Cardiac muscle cell (in vitro differentiated cells and primary cell): ENCODE data around the gene MATN4. TPM values are rescaled to one million over a fixed set of nuclear protein-coding genes. Genes with fewer than 3 reads are reported as not detected.
A peak's percentile ranks its signal among the peaks of the same experiment; 100 is the strongest.

Experiments used
- DNase-seq, 2 donors: peaks; one replicate each; pipeline versions ENCODE4 v3.0.0 to v3.0.0-alpha.2; 2010 to 2017; ENCODE audit warnings: low read depth in 1 of 2, low spot score in 1 of 2
- H3K27ac ChIP-seq: fragments of 200-600 bp; sonication (generic); 2 replicates; pipeline ENCODE4 v1.5.1; 2016
- H3K27me3 ChIP-seq: fragments of 200-600 bp; sonication (generic); 2 replicates; pipeline ENCODE4 v1.6.0; 2016; ENCODE audit warnings: control low read depth
- H3K36me3 ChIP-seq: fragments of 200-600 bp; sonication (generic); 2 replicates; pipeline ENCODE4 v1.5.1; 2016; ENCODE audit warnings: control low read depth
- H3K4me1 ChIP-seq: fragments of 200-600 bp; sonication (generic); 2 replicates; pipeline ENCODE4 v1.8.1; 2017; ENCODE audit warnings: low read depth, mild to moderate bottlenecking, mixed run types
- H3K4me3 ChIP-seq: fragments of 200-600 bp; sonication (generic); 2 replicates; pipeline ENCODE4 v1.5.1; 2016; ENCODE audit warnings: mild to moderate bottlenecking
- H3K9me3 ChIP-seq: fragments of 200-600 bp; sonication (generic); 2 replicates; pipeline ENCODE4 v1.5.1; 2017; ENCODE audit warnings: low read depth, mild to moderate bottlenecking, control low read depth
- polyA plus RNA-seq: library from polyadenylated mRNA; unstranded; fragments of >200 nt; fragmentation: Nextera tagmentation; extraction: Ambion mirVana; gene quantifications from 2 replicates; pipeline ENCODE4 v1.2.1, GENCODE V29; 2016
- total RNA-seq: library from RNA; depleted of rRNA; stranded (reverse); fragments of >200 nt; gene quantifications from 2 replicates; pipeline ENCODE4 v1.2.3, GENCODE V29; 2016
- TF ChIP-seq, protein P1 (sequence below): IDR thresholded peaks from 2 replicates; pipeline ENCODE4 v1.5.1; 2012; ENCODE audit warnings: low read depth, mild to moderate bottlenecking, low read length

Gene MATN4
- total and polyA plus RNA-seq, 2 experiments from 2014 or later = not detected

DNA sequence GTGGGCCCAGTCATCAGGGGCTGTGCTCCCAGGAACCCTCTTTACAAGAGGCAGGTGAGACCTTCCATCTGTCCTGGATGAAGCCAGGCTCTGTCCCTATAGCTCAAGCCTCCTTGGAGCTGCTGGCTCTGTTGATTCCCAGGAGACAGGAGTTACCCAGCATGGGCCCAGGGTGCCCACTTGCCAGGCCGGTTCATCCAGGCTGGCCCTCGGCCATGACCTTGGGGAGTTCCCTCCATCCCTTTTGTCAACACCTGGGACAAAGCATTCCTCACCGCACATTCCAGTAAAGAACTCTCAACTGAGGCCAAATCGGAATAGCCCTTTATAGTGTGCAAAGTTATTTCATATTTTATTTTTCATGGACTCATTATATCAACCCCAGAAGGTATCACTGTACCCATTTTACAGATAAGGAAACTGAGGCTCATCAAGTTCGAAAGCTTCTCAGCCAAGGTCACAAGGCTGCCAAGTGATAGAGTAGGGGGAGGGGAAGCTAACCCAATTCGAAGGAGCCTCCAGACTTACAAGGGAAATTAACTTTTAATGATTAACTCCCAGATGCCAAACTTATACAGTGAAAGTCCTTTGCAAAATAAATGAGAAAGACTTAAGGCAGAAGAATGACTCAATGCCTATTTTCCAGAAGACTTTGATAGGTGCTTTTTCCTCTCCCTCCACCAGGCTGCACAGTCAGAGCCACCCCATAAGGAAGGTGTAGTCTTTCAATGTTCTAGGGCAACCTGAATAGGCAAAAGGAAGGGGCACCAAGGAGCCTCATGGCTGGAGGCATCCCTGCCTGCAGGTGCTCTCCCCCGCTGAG, 21.6 kb upstream of the MATN4 start:
- Histone ChIP-seq H3K36me3 (peaks cover 25% of the 10 kb centered on the region), H3K9me3 (no peaks in the 10 kb centered on the region), H3K27me3 (no peaks in the 10 kb centered on the region), H3K4me1 (peaks cover 4% of the 10 kb centered on the region), H3K27ac (no peak overlapping the region), H3K4me3 (no peak overlapping the region)
- no peak for DNase-seq
- TF ChIP-seq, protein P1, sequence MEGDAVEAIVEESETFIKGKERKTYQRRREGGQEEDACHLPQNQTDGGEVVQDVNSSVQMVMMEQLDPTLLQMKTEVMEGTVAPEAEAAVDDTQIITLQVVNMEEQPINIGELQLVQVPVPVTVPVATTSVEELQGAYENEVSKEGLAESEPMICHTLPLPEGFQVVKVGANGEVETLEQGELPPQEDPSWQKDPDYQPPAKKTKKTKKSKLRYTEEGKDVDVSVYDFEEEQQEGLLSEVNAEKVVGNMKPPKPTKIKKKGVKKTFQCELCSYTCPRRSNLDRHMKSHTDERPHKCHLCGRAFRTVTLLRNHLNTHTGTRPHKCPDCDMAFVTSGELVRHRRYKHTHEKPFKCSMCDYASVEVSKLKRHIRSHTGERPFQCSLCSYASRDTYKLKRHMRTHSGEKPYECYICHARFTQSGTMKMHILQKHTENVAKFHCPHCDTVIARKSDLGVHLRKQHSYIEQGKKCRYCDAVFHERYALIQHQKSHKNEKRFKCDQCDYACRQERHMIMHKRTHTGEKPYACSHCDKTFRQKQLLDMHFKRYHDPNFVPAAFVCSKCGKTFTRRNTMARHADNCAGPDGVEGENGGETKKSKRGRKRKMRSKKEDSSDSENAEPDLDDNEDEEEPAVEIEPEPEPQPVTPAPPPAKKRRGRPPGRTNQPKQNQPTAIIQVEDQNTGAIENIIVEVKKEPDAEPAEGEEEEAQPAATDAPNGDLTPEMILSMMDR = no peak

DNA sequence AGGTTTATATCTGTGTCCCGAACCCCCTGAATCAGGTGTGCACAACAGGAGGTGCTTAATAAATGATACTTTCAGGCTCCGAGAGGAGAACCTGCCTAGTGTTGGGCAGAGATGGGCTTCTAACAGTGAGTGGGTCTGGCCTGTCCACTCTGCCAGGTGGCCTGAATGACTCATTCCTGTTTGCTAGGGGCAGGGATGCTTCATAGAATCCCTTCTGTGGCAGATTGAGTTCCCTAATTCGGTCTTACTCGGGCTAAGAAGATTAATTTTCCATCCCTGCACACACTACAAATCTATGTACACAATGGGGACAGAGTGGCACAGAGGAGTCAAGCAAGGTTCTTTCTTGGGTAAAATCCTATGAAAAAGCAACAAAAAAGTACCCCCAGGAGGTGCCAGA, 20.4 kb upstream of the MATN4 start:
- Histone ChIP-seq H3K4me3 (no peak overlapping the region), H3K27ac (no peak overlapping the region), H3K4me1 (peaks cover 4% of the 10 kb centered on the region), H3K27me3 (no peaks in the 10 kb centered on the region), H3K36me3 (peaks cover 21% of the 10 kb centered on the region), H3K9me3 (no peaks in the 10 kb centered on the region)
- TF ChIP-seq, protein P1 = no peak
- DNase-seq = no peak

DNA sequence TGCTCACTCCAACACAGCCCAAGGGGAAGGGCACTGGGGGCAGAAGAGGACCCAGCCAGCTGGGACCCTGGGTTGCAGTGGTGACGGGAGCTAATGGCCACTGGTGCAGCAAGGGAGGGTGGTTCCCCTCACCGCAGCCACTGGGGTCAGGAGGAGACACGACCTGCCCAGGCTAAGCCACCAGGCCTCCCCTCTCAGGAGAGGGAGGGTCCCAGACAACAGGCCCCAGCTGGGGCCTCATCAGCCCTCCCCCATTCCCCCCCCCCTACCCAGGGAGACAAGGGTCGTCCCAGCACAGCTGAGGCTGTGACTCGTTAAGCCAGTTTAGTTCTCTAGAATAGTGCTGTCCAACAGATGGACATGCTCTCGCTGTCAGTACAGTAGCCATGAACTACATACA, 17.3 kb upstream of the MATN4 start:
- no peak for DNase-seq

DNA sequence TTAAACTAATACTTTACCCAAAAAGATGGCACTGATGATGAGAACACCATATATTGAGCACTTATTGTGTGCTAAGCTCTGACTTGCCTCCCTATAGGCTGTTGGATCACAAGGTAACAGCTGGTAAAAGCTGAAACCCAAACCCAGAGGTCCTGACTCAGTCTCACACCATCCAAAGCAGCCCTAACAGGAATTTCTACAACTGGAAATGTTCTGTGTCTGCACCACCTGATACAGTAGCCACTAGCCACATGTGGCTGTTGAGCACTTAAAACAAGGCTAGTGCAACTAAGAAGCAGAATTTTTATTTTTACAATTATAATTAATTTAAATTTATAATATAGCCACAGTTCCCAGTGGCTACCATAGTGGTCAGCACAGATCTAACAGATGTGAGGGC, 15.6 kb upstream of the MATN4 start:
- H3K4me3 ChIP-seq = no peak overlapping the region
- H3K9me3 ChIP-seq = no peaks in the 10 kb centered on the region
- no peak overlapping the region for H3K27ac ChIP-seq
- peaks cover 4% of the 10 kb centered on the region for H3K4me1 ChIP-seq
- no peaks in the 10 kb centered on the region for H3K36me3 ChIP-seq
- H3K27me3 ChIP-seq = no peaks in the 10 kb centered on the region
- TF ChIP-seq, protein P1 = no peak
- no peak for DNase-seq

More for the DNA sequence above, 17.3 kb upstream of the MATN4 start:
- TF ChIP-seq, protein P1 = no peak
- Histone ChIP-seq H3K4me1 (peaks cover 4% of the 10 kb centered on the region), H3K27ac (peak overlapping the region; percentile 76), H3K9me3 (no peaks in the 10 kb centered on the region), H3K27me3 (no peaks in the 10 kb centered on the region), H3K36me3 (peaks cover 10% of the 10 kb centered on the region), H3K4me3 (no peak overlapping the region)

DNA sequence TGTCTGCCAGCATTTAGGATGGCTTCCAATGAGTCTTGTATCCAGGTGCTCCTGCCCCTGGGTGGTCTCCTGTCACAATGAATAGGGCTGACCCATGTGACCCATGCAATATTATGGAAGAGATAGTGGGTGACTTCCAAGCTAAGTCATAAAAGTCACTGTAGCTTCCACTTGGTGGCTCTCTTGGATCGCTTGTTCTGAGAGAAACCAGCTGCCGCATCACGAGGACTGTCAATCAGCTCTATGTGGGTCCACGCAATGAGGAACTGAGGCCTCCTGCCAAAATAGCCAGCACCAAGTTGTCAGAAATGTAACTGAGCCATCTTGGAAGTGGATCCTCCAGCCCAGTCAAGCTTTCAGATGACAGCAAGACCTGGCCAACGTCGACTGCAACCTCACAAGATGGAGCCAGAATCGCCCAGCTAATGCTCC, 14.9 kb upstream of the MATN4 start:
- Histone ChIP-seq H3K36me3 (no peaks in the 10 kb centered on the region), H3K4me3 (no peak overlapping the region), H3K27ac (no peak overlapping the region), H3K9me3 (no peaks in the 10 kb centered on the region), H3K27me3 (no peaks in the 10 kb centered on the region), H3K4me1 (peaks cover 4% of the 10 kb centered on the region)
- DNase-seq = peak; percentile 58 to 73
- TF ChIP-seq, protein P1 = peak; percentile 15
